ENCODE data around the gene ATXN7L3B. TPM values are rescaled to one million over a fixed set of nuclear protein-coding genes. Genes with fewer than 3 reads are reported as not detected.

The ATXN7L3B gene
- total and polyA plus RNA-seq, 12 donors = 5.6 to 25.9 (median 22.2) TPM

DNA sequence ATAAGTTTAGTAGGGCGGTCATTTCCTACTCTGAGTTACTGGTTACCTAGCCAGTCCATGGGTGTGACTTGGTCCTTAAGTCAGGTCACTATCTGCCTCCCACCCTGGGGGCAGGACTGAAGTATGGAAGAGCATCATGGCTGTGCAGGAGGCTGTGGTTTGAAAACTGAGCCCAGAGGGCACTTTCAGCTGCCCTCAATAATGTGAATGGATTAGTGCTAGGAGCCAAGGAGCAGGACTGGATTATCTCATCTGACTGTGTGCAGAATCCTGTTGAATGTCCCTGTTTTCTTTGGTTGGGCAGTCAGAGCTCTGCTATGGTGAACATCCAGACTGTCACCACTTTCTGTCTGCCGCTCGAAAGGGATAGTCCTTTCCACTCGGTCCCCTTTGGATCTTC, 1.6 kb downstream of the ATXN7L3B start:
- WGBS, 2 donors = 36 to 56% methylated on average over 4 of the region's 4 CpGs
- no peak for ATAC-seq
- peak overlapping the region in 8 of 10 donors; percentile 86 to 98 (median 94) for H3K27ac ChIP-seq
- H3K4me1 ChIP-seq = peaks cover 5 to 47% (median 44%) of the 10 kb centered on the region in 9 donors
- H3K9me3 ChIP-seq = no peaks in the 10 kb centered on the region
- intact Hi-C loops (cut with DNase I) = no loop called here
- peak overlapping the region in 9 of 10 donors; percentile 56 to 93 (median 73) for H3K4me3 ChIP-seq
- TF ChIP-seq, protein P1, sequence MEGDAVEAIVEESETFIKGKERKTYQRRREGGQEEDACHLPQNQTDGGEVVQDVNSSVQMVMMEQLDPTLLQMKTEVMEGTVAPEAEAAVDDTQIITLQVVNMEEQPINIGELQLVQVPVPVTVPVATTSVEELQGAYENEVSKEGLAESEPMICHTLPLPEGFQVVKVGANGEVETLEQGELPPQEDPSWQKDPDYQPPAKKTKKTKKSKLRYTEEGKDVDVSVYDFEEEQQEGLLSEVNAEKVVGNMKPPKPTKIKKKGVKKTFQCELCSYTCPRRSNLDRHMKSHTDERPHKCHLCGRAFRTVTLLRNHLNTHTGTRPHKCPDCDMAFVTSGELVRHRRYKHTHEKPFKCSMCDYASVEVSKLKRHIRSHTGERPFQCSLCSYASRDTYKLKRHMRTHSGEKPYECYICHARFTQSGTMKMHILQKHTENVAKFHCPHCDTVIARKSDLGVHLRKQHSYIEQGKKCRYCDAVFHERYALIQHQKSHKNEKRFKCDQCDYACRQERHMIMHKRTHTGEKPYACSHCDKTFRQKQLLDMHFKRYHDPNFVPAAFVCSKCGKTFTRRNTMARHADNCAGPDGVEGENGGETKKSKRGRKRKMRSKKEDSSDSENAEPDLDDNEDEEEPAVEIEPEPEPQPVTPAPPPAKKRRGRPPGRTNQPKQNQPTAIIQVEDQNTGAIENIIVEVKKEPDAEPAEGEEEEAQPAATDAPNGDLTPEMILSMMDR (IDR thresholded peaks at IDR 0.05) = no peak
- peaks cover 0 to 25% (median 0%) of the 10 kb centered on the region in 9 donors for H3K36me3 ChIP-seq
- H3K27me3 ChIP-seq = no peaks in the 10 kb centered on the region
- no peak for DNase-seq

GRCh38 chr12:74539765-74540526, 2.3 kb downstream of the ATXN7L3B start:
- no peak for DNase-seq
- H3K4me3 ChIP-seq = peak overlapping the region in 9 of 10 donors; percentile 56 to 93 (median 73)
- no peaks in the 10 kb centered on the region for H3K9me3 ChIP-seq
- peak overlapping the region in 6 of 10 donors; percentile 13 to 98 (median 62) for H3K27ac ChIP-seq
- H3K4me1 ChIP-seq = peaks cover 5 to 47% (median 44%) of the 10 kb centered on the region in 9 donors
- intact Hi-C loops (cut with DNase I) = loop anchor here in 1 of 10 donors (5.0 kb wide), 1 partner anchor 1842 kb away; no protein-coding TSS in a partner anchor
- ATAC-seq = no peak
- 30 to 42% methylated on average over 6 of the region's 6 CpGs for WGBS, 2 donors
- TF ChIP-seq, protein P1 (IDR thresholded peaks at IDR 0.05) = no peak
- no peaks in the 10 kb centered on the region for H3K27me3 ChIP-seq
- peaks cover 0 to 25% (median 0%) of the 10 kb centered on the region in 9 donors for H3K36me3 ChIP-seq

- no peak for ATAC-seq
- Histone ChIP-seq H3K4me1 (peaks cover 5 to 47% (median 44%) of the 10 kb centered on the region in 9 donors), H3K27ac (no peak overlapping the region), H3K4me3 (peak overlapping the region in 2 of 10 donors; percentile 64 to 91), H3K9me3 (no peaks in the 10 kb centered on the region), H3K36me3 (peaks cover 0 to 25% (median 0%) of the 10 kb centered on the region in 9 donors), H3K27me3 (no peaks in the 10 kb centered on the region)
- TF ChIP-seq, protein P1 (IDR thresholded peaks at IDR 0.05) = no peak
- no peak for DNase-seq
- WGBS, 2 donors = 68 to 73% methylated on average over 3 of the region's 3 CpGs
- intact Hi-C loops (cut with DNase I) = loop anchor here in 1 of 10 donors (5.0 kb wide), 1 partner anchor 1841 kb away; no protein-coding TSS in a partner anchor
Measured at GRCh38 chr12:74541074-74541473, 3.4 kb downstream of the ATXN7L3B start.

DNA sequence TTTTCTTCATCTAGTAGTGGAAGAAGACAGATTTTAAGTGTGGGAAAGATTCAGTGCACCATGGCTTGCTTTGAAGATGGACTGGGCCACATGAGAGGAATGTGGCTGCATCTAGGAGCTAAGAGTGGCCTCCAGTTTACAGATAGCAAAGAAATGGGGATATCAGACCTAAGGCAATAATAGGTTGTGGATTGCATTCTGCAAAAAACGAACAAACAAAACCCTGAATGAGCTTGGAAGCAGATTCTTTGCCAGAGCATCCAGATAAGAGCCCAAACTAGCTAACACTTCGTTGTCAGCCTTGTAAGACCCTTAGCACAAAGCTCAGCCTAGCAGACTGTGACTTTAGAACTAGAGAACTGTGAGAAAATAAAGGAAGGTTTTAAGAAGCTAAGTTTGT, 9.6 kb downstream of the ATXN7L3B start:
- TF ChIP-seq, protein P1 (IDR thresholded peaks at IDR 0.05) = no peak
- Histone ChIP-seq H3K36me3 (peaks cover 0 to 23% (median 0%) of the 10 kb centered on the region in 9 donors), H3K27me3 (no peaks in the 10 kb centered on the region), H3K9me3 (no peaks in the 10 kb centered on the region), H3K27ac (no peak overlapping the region), H3K4me1 (peaks cover 0 to 7% (median 1%) of the 10 kb centered on the region in 9 donors), H3K4me3 (no peak overlapping the region)
- ATAC-seq (no peak), DNase-seq (no peak)
- WGBS, 2 donors = 63 to 65% methylated on average over 2 of the region's 2 CpGs
- intact Hi-C loops (cut with DNase I) = no loop called here

All from heart right ventricle (tissue), 16 donors.